GM06990 (cell line): Measurements from ENCODE around the gene MED12L.

Experiments
- DNase-seq: peaks from one replicate; pipeline ENCODE4 v3.0.0-alpha.2; 2011; ENCODE audit not compliant: insufficient read length; ENCODE audit errors: extremely low read depth
- H3K27me3 ChIP-seq: replicated peaks from 2 replicates; pipeline ENCODE4 v1.6.0; 2011; ENCODE audit warnings: low read length; ENCODE audit not compliant: control insufficient read depth, insufficient read depth
- H3K36me3 ChIP-seq: 2 replicates; pipeline ENCODE4 v1.5.1; 2011; ENCODE audit warnings: low read length; ENCODE audit not compliant: control insufficient read depth, insufficient read depth
- H3K4me3 ChIP-seq: replicated peaks from 2 replicates; pipeline ENCODE4 v1.5.1; 2011; ENCODE audit warnings: low read depth, mild to moderate bottlenecking, control low read depth, low read length
- CTCF ChIP-seq: IDR thresholded peaks from 2 replicates; pipeline ENCODE4 v1.5.1; 2011; ENCODE audit warnings: low read length, control low read depth, mild to moderate bottlenecking, inconsistent platforms; ENCODE audit not compliant: insufficient read depth, poor library complexity, severe bottlenecking

The MED12L gene

GRCh38 chr3:151171145-151171757 is 85.8 kb downstream of the MED12L start:
- no peak overlapping the region for H3K4me3 ChIP-seq
- peak; percentile 26 for DNase-seq
- no peak for TF ChIP-seq CTCF
- no peaks in the 10 kb centered on the region for H3K36me3 ChIP-seq
- H3K27me3 ChIP-seq = no peaks in the 10 kb centered on the region

- no peak for DNase-seq
- Histone ChIP-seq H3K4me3 (no peak overlapping the region), H3K27me3 (no peaks in the 10 kb centered on the region), H3K36me3 (no peaks in the 10 kb centered on the region)
- TF ChIP-seq CTCF = no peak
These were observed 88.9 kb downstream of the MED12L start for GRCh38 chr3:151174351-151174750.

- Histone ChIP-seq H3K36me3 (no peaks in the 10 kb centered on the region), H3K4me3 (no peak overlapping the region), H3K27me3 (no peaks in the 10 kb centered on the region)
- TF ChIP-seq CTCF = no peak
- no peak for DNase-seq
These were observed 90.5 kb downstream of the MED12L start for GRCh38 chr3:151175952-151176351.

GRCh38 chr3:151178208-151178845 is 92.9 kb downstream of the MED12L start:
- Histone ChIP-seq H3K4me3 (no peak overlapping the region), H3K36me3 (no peaks in the 10 kb centered on the region), H3K27me3 (no peaks in the 10 kb centered on the region)
- DNase-seq = no peak
- TF ChIP-seq CTCF = no peak

GRCh38 chr3:151182349-151183079 is 97.0 kb downstream of the MED12L start:
- no peak for DNase-seq
- H3K27me3 ChIP-seq = no peaks in the 10 kb centered on the region
- H3K36me3 ChIP-seq = no peaks in the 10 kb centered on the region
- no peak for TF ChIP-seq CTCF
- H3K4me3 ChIP-seq = no peak overlapping the region
